Measurements from ENCODE around the gene DPF3.

The DPF3 gene

GRCh38 chr14:72892879-72893635 is 844 bp downstream of the DPF3 start:
- Histone ChIP-seq H3K9me3 (ENCODE audit: control insufficient read depth in 5 of 5, low read length in 5 of 5) (no peaks in the 10 kb centered on the region), H3K4me3 (ENCODE audit: low read depth in 1 of 5, low read length in 5 of 5) (peak overlapping the region; percentile 85 to 94 (median 89)), H3K9ac (ENCODE audit: low read length in 5 of 5) (peak overlapping the region in 4 of 5 donors; percentile 34 to 76 (median 63)), H3K4me1 (ENCODE audit: control insufficient read depth in 5 of 5, insufficient read depth in 5 of 5, low read length in 5 of 5) (peaks cover 3 to 28% (median 28%) of the 10 kb centered on the region in 5 donors), H3K27ac (ENCODE audit: low read depth, low read length) (no peak overlapping the region), H3K27me3 (ENCODE audit: control insufficient read depth in 5 of 5, insufficient read depth in 4 of 5, low read length in 5 of 5) (peaks cover 7 to 18% (median 11%) of the 10 kb centered on the region in 5 donors), H3K36me3 (ENCODE audit: control insufficient read depth in 5 of 5, insufficient read depth in 5 of 5, low read length in 5 of 5) (no peaks in the 10 kb centered on the region)

- Histone ChIP-seq H3K9ac (ENCODE audit: low read length in 5 of 5) (peak overlapping the region; percentile 26 to 76 (median 62)), H3K36me3 (ENCODE audit: control insufficient read depth in 5 of 5, insufficient read depth in 5 of 5, low read length in 5 of 5) (no peaks in the 10 kb centered on the region), H3K27ac (ENCODE audit: low read depth, low read length) (no peak overlapping the region), H3K27me3 (ENCODE audit: control insufficient read depth in 5 of 5, insufficient read depth in 4 of 5, low read length in 5 of 5) (peaks cover 7 to 18% (median 11%) of the 10 kb centered on the region in 5 donors), H3K4me1 (ENCODE audit: control insufficient read depth in 5 of 5, insufficient read depth in 5 of 5, low read length in 5 of 5) (peaks cover 3 to 28% (median 28%) of the 10 kb centered on the region in 5 donors), H3K9me3 (ENCODE audit: control insufficient read depth in 5 of 5, low read length in 5 of 5) (no peaks in the 10 kb centered on the region), H3K4me3 (ENCODE audit: low read depth in 1 of 5, low read length in 5 of 5) (peak overlapping the region; percentile 85 to 94 (median 89))
Observed at GRCh38 chr14:72892103-72892878, 1.6 kb downstream of the DPF3 start.

- Histone ChIP-seq H3K4me3 (ENCODE audit: low read depth in 1 of 5, low read length in 5 of 5) (peak overlapping the region; percentile 85 to 94 (median 89)), H3K9me3 (ENCODE audit: control insufficient read depth in 5 of 5, low read length in 5 of 5) (no peaks in the 10 kb centered on the region), H3K4me1 (ENCODE audit: control insufficient read depth in 5 of 5, insufficient read depth in 5 of 5, low read length in 5 of 5) (peaks cover 3 to 28% (median 28%) of the 10 kb centered on the region in 5 donors), H3K27me3 (ENCODE audit: control insufficient read depth in 5 of 5, insufficient read depth in 4 of 5, low read length in 5 of 5) (peaks cover 7 to 18% (median 11%) of the 10 kb centered on the region in 5 donors), H3K36me3 (ENCODE audit: control insufficient read depth in 5 of 5, insufficient read depth in 5 of 5, low read length in 5 of 5) (no peaks in the 10 kb centered on the region), H3K27ac (ENCODE audit: low read depth, low read length) (no peak overlapping the region), H3K9ac (ENCODE audit: low read length in 5 of 5) (peak overlapping the region in 1 of 5 donors; percentile 26)
Observed at GRCh38 chr14:72891666-72892102, 2.2 kb downstream of the DPF3 start.

GRCh38 chr14:72889366-72889765 is 4.5 kb downstream of the DPF3 start:
- Histone ChIP-seq H3K4me3 (ENCODE audit: low read depth in 1 of 5, low read length in 5 of 5) (no peak overlapping the region), H3K36me3 (ENCODE audit: control insufficient read depth in 5 of 5, insufficient read depth in 5 of 5, low read length in 5 of 5) (no peaks in the 10 kb centered on the region), H3K9me3 (ENCODE audit: control insufficient read depth in 5 of 5, low read length in 5 of 5) (no peaks in the 10 kb centered on the region), H3K9ac (ENCODE audit: low read length in 5 of 5) (no peak overlapping the region), H3K4me1 (ENCODE audit: control insufficient read depth in 5 of 5, insufficient read depth in 5 of 5, low read length in 5 of 5) (peaks cover 3 to 20% (median 18%) of the 10 kb centered on the region in 5 donors), H3K27ac (ENCODE audit: low read depth, low read length) (no peak overlapping the region), H3K27me3 (ENCODE audit: control insufficient read depth in 5 of 5, insufficient read depth in 4 of 5, low read length in 5 of 5) (peaks cover 7 to 18% (median 11%) of the 10 kb centered on the region in 5 donors)

- Histone ChIP-seq H3K27ac (ENCODE audit: low read depth, low read length) (no peak overlapping the region), H3K4me3 (ENCODE audit: low read depth in 1 of 5, low read length in 5 of 5) (no peak overlapping the region), H3K9ac (ENCODE audit: low read length in 5 of 5) (no peak overlapping the region), H3K4me1 (ENCODE audit: control insufficient read depth in 5 of 5, insufficient read depth in 5 of 5, low read length in 5 of 5) (peaks cover 3 to 18% (median 15%) of the 10 kb centered on the region in 5 donors), H3K36me3 (ENCODE audit: control insufficient read depth in 5 of 5, insufficient read depth in 5 of 5, low read length in 5 of 5) (no peaks in the 10 kb centered on the region), H3K9me3 (ENCODE audit: control insufficient read depth in 5 of 5, low read length in 5 of 5) (no peaks in the 10 kb centered on the region), H3K27me3 (ENCODE audit: control insufficient read depth in 5 of 5, insufficient read depth in 4 of 5, low read length in 5 of 5) (peaks cover 7 to 18% (median 11%) of the 10 kb centered on the region in 5 donors)
Observed at GRCh38 chr14:72888636-72889201, 5.2 kb downstream of the DPF3 start.

GRCh38 chr14:72888192-72888591 is 5.7 kb downstream of the DPF3 start:
- H3K36me3 ChIP-seq (ENCODE audit: control insufficient read depth in 5 of 5, insufficient read depth in 5 of 5, low read length in 5 of 5) = no peaks in the 10 kb centered on the region
- no peak overlapping the region for H3K9ac ChIP-seq (ENCODE audit: low read length in 5 of 5)

GRCh38 chr14:72887514-72887913 is 6.4 kb downstream of the DPF3 start:
- no peaks in the 10 kb centered on the region for H3K9me3 ChIP-seq (ENCODE audit: control insufficient read depth in 5 of 5, low read length in 5 of 5)
- no peaks in the 10 kb centered on the region for H3K36me3 ChIP-seq (ENCODE audit: control insufficient read depth in 5 of 5, insufficient read depth in 5 of 5, low read length in 5 of 5)
- H3K4me3 ChIP-seq (ENCODE audit: low read depth in 1 of 5, low read length in 5 of 5) = no peak overlapping the region
- H3K27ac ChIP-seq (ENCODE audit: low read depth, low read length) = no peak overlapping the region
- H3K4me1 ChIP-seq (ENCODE audit: control insufficient read depth in 5 of 5, insufficient read depth in 5 of 5, low read length in 5 of 5) = peaks cover 3 to 11% (median 9%) of the 10 kb centered on the region in 5 donors
- peaks cover 7 to 18% (median 11%) of the 10 kb centered on the region in 5 donors for H3K27me3 ChIP-seq (ENCODE audit: control insufficient read depth in 5 of 5, insufficient read depth in 4 of 5, low read length in 5 of 5)
- H3K9ac ChIP-seq (ENCODE audit: low read length in 5 of 5) = no peak overlapping the region

More at GRCh38 chr14:72888192-72888591, 5.7 kb downstream of the DPF3 start:
- Histone ChIP-seq H3K27me3 (ENCODE audit: control insufficient read depth in 5 of 5, insufficient read depth in 4 of 5, low read length in 5 of 5) (peaks cover 7 to 18% (median 11%) of the 10 kb centered on the region in 5 donors), H3K4me3 (ENCODE audit: low read depth in 1 of 5, low read length in 5 of 5) (no peak overlapping the region), H3K9me3 (ENCODE audit: control insufficient read depth in 5 of 5, low read length in 5 of 5) (no peaks in the 10 kb centered on the region), H3K27ac (ENCODE audit: low read depth, low read length) (no peak overlapping the region), H3K4me1 (ENCODE audit: control insufficient read depth in 5 of 5, insufficient read depth in 5 of 5, low read length in 5 of 5) (peaks cover 3 to 18% (median 15%) of the 10 kb centered on the region in 5 donors)

- H3K36me3 ChIP-seq (ENCODE audit: control insufficient read depth in 5 of 5, insufficient read depth in 5 of 5, low read length in 5 of 5) = no peaks in the 10 kb centered on the region
- no peak overlapping the region for H3K9ac ChIP-seq (ENCODE audit: low read length in 5 of 5)
- no peak overlapping the region for H3K27ac ChIP-seq (ENCODE audit: low read depth, low read length)
- H3K4me3 ChIP-seq (ENCODE audit: low read depth in 1 of 5, low read length in 5 of 5) = no peak overlapping the region
- H3K9me3 ChIP-seq (ENCODE audit: control insufficient read depth in 5 of 5, low read length in 5 of 5) = no peaks in the 10 kb centered on the region
- H3K4me1 ChIP-seq (ENCODE audit: control insufficient read depth in 5 of 5, insufficient read depth in 5 of 5, low read length in 5 of 5) = no peaks in the 10 kb centered on the region
- H3K27me3 ChIP-seq (ENCODE audit: control insufficient read depth in 5 of 5, insufficient read depth in 4 of 5, low read length in 5 of 5) = peaks cover 0 to 6% (median 0%) of the 10 kb centered on the region in 5 donors
Observed at GRCh38 chr14:72884386-72884785, 9.5 kb downstream of the DPF3 start.

- Histone ChIP-seq H3K9ac (ENCODE audit: low read length in 5 of 5) (no peak overlapping the region), H3K36me3 (ENCODE audit: control insufficient read depth in 5 of 5, insufficient read depth in 5 of 5, low read length in 5 of 5) (no peaks in the 10 kb centered on the region), H3K9me3 (ENCODE audit: control insufficient read depth in 5 of 5, low read length in 5 of 5) (no peaks in the 10 kb centered on the region), H3K27ac (ENCODE audit: low read depth, low read length) (no peak overlapping the region), H3K4me1 (ENCODE audit: control insufficient read depth in 5 of 5, insufficient read depth in 5 of 5, low read length in 5 of 5) (no peaks in the 10 kb centered on the region), H3K27me3 (ENCODE audit: control insufficient read depth in 5 of 5, insufficient read depth in 4 of 5, low read length in 5 of 5) (peaks cover 0 to 3% (median 0%) of the 10 kb centered on the region in 5 donors), H3K4me3 (ENCODE audit: low read depth in 1 of 5, low read length in 5 of 5) (no peak overlapping the region)
Observed at GRCh38 chr14:72883961-72884360, 9.9 kb downstream of the DPF3 start.

Data from subcutaneous abdominal adipose tissue (tissue), 5 donors.